GM23338 (cell line): Measurements from ENCODE around the gene MSANTD1. TPM values are rescaled to one million over a fixed set of nuclear protein-coding genes. Genes with fewer than 3 reads are reported as not detected.

Experiments
- ATAC-seq: fragments of 200-7000 bp; cut with Tn5 transposase; 3 replicates; pipeline ENCODE4 v1.9.1; 2020
- DNase-seq: peaks from one replicate; pipeline ENCODE4 v3.0.0-alpha.2; 2015; ENCODE audit warnings: low spot score
- H2AFZ ChIP-seq: fragments of 200-600 bp; sonication (generic); 2 replicates; pipeline ENCODE4 v1.8.0; 2016; ENCODE audit warnings: antibody characterized with exemption, mild to moderate bottlenecking, moderate library complexity
- H3F3A ChIP-seq: fragments of 200-600 bp; sonication (generic); replicated peaks from 2 replicates; pipeline ENCODE4 v1.8.0; 2017; ENCODE audit warnings: antibody characterized with exemption, mixed run types, low read depth
- H3K27ac ChIP-seq: fragments of 200-600 bp; sonication (generic); 2 replicates; pipeline ENCODE4 v1.6.1; 2016; ENCODE audit warnings: low read depth
- H3K27me3 ChIP-seq: fragments of 200-600 bp; sonication (generic); 2 replicates; pipeline ENCODE4 v1.8.0; 2016; ENCODE audit warnings: mild to moderate bottlenecking, mixed run types, moderate library complexity; ENCODE audit not compliant: insufficient read depth
- H3K36me3 ChIP-seq: fragments of 200-600 bp; sonication (generic); 2 replicates; pipeline ENCODE4 v1.8.0; 2016; ENCODE audit warnings: mild to moderate bottlenecking; ENCODE audit not compliant: insufficient read depth
- H3K4me1 ChIP-seq: fragments of 200-600 bp; sonication (generic); 2 replicates; pipeline ENCODE4 v1.8.0; 2016; ENCODE audit warnings: mild to moderate bottlenecking, moderate library complexity; ENCODE audit not compliant: insufficient read depth
- H3K4me2 ChIP-seq: fragments of 200-600 bp; sonication (generic); 2 replicates; pipeline ENCODE4 v1.7.1; 2017; ENCODE audit warnings: mixed run types
- H3K4me3 ChIP-seq: fragments of 200-600 bp; sonication (generic); 2 replicates; pipeline ENCODE4 v1.6.1; 2016; ENCODE audit warnings: mixed run types
- H3K79me2 ChIP-seq: fragments of 200-600 bp; sonication (generic); replicated peaks from 2 replicates; pipeline ENCODE4 v1.8.0; 2017; ENCODE audit warnings: mild to moderate bottlenecking; ENCODE audit not compliant: insufficient read depth
- H3K9me2 ChIP-seq: fragments of 200-600 bp; sonication (generic); 2 replicates; pipeline ENCODE4 v1.8.0; 2017; ENCODE audit not compliant: insufficient read depth
- H4K20me1 ChIP-seq: fragments of 200-600 bp; sonication (generic); replicated peaks from 2 replicates; pipeline ENCODE4 v1.8.0; 2017; ENCODE audit warnings: mild to moderate bottlenecking; ENCODE audit not compliant: insufficient read depth
- H3K27ac Mint-ChIP-seq: 2 replicates; pipeline ENCODE4 v1.8.0; 2020; ENCODE audit warnings: inconsistent platforms, mild to moderate bottlenecking, moderate library complexity, mixed read lengths
- H3K27me3 Mint-ChIP-seq: 3 replicates; pipeline ENCODE4 v1.8.0; 2022; ENCODE audit warnings: low read depth, mild to moderate bottlenecking, moderate library complexity, mixed read lengths, inconsistent platforms; ENCODE audit not compliant: insufficient read depth, poor library complexity
- H3K36me3 Mint-ChIP-seq: 3 replicates; pipeline ENCODE4 v1.8.0; 2021; ENCODE audit warnings: low read depth, mild to moderate bottlenecking, inconsistent platforms, moderate library complexity, mixed read lengths
- H3K4me1 Mint-ChIP-seq: 3 replicates; pipeline ENCODE4 v1.8.0; 2020; ENCODE audit warnings: mild to moderate bottlenecking, inconsistent platforms, mixed read lengths
- H3K4me3 Mint-ChIP-seq: 3 replicates; pipeline ENCODE4 v1.8.0; 2021; ENCODE audit warnings: moderate library complexity, mild to moderate bottlenecking, inconsistent platforms, mixed read lengths
- H3K9me3 Mint-ChIP-seq: 3 replicates; pipeline ENCODE4 v1.8.0; 2020; ENCODE audit warnings: moderate library complexity, mild to moderate bottlenecking, inconsistent platforms, mixed read lengths
- CREB1 ChIP-seq: fragments of 250-450 bp; sonication (Bioruptor Pico); IDR thresholded peaks from 2 replicates; pipeline ENCODE4 v1.5.0; 2020; ENCODE audit warnings: low read depth, mild to moderate bottlenecking, moderate library complexity
- CTCF ChIP-seq, 2 experiments: fragments of 200-600 bp in 1 of 2; sonication (generic) in 1 of 2; conservative IDR thresholded peaks; 2 replicates each; pipeline versions ENCODE4 v1.5.1 to v1.6.1; 2016 to 2017; ENCODE audit warnings: antibody characterized with exemption in 2 of 2, low read depth in 2 of 2, mild to moderate bottlenecking in 2 of 2, moderate library complexity in 1 of 2
- ETS1 ChIP-seq: IDR thresholded peaks from 2 replicates; pipeline ENCODE4 v1.6.1; 2016; ENCODE audit warnings: antibody characterized with exemption
- EZH2 ChIP-seq: fragments of 200-600 bp; sonication (generic); IDR thresholded peaks from one replicate; pipeline ENCODE4 v1.8.0; 2017; ENCODE audit warnings: antibody characterized with exemption, mild to moderate bottlenecking, low read depth; ENCODE audit not compliant: unreplicated experiment
- POLR2AphosphoS5 ChIP-seq: IDR thresholded peaks from 2 replicates; pipeline ENCODE4 v1.6.1; 2016; ENCODE audit warnings: antibody characterized with exemption, low read depth
- polyA plus RNA-seq: library from polyadenylated mRNA; unstranded; fragments of >200 nt; fragmentation: Nextera tagmentation; extraction: Ambion mirVana; gene quantifications from 2 replicates; pipeline ENCODE4 v1.2.1, GENCODE V29; 2016
- total RNA-seq: library from RNA; depleted of rRNA; stranded (reverse); fragments of >200 nt; shearing (Covaris generic); gene quantifications from 2 replicates; pipeline ENCODE4 v1.2.3, GENCODE V29; 2014
- TF ChIP-seq, protein P1 (sequence below): fragments of 250-450 bp; sonication (Bioruptor Pico); IDR thresholded peaks from 2 replicates; pipeline ENCODE4 v1.5.0; 2020; ENCODE audit warnings: mild to moderate bottlenecking, moderate library complexity

MSANTD1 gene
- total and polyA plus RNA-seq, 2 experiments from 2014 or later = 0.29 to 1.0 TPM

DNA sequence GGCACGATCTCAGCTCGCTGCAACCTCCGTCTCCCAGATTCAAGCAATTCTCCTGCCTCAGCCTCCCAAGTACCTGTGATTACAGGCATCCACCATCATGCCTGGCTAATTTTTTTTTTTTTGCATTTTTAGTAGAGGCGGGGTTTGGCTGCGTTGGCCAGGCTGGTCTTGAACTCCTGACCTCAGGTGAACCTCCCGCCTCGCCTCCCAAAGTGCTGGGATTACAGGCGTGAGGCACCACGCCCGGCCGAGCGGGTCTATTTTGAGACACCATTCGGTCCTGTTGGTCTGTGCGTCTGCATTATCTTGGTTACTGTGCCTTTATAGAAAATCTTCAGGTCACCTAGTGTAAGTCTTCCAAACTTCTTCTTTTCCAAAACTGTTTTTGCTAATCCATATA is 22.2 kb downstream of the MSANTD1 start:
- Histone ChIP-seq H3K79me2 (no peaks in the 10 kb centered on the region), H3K4me3 (no peak overlapping the region), H3K4me1 (no peaks in the 10 kb centered on the region), H3K4me2 (no peak overlapping the region), H3K27ac (no peak overlapping the region), H3K36me3 (no peaks in the 10 kb centered on the region), H3K9me2 (no peaks in the 10 kb centered on the region), H3K27me3 (no peaks in the 10 kb centered on the region), H2AFZ (no peak overlapping the region), H4K20me1 (no peaks in the 10 kb centered on the region), H3F3A (no peaks in the 10 kb centered on the region)
- H3K27me3 Mint-ChIP-seq = no peaks in the 10 kb centered on the region
- TF ChIP-seq CTCF (conservative IDR thresholded peaks at IDR 0.05; ENCODE audit: low read depth in 2 of 2) (no peak), POLR2AphosphoS5 (no peak)
- no peak overlapping the region for H3K27ac Mint-ChIP-seq
- DNase-seq (no peak), ATAC-seq (no peak)
- H3K9me3 Mint-ChIP-seq = no peaks in the 10 kb centered on the region
- H3K36me3 Mint-ChIP-seq = no peaks in the 10 kb centered on the region
- H3K4me3 Mint-ChIP-seq = no peak overlapping the region
- H3K4me1 Mint-ChIP-seq = peaks cover 12% of the 10 kb centered on the region

DNA sequence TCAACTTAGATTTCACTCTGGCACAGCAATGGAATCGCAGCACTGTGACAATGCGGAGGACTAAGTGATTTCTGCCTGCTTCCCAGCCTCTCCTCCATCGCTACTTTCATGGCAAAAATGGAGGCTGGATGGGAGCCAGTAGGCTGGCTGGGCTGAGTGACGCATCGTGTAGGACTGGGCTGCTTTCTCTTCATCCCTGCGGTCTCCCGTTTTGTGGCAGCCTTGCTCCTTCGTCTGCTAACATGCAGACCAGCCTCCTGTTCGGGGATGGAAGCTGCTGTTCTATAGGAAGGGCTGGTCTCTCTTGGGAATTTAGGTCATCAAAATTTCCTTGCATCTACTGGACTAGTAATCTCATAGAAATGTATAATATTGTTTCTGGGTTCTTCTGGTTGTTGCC is 28.0 kb downstream of the MSANTD1 start:
- H3K4me3 ChIP-seq = no peak overlapping the region
- H3K4me1 ChIP-seq = no peaks in the 10 kb centered on the region
- no peaks in the 10 kb centered on the region for H3K36me3 ChIP-seq
- H3K36me3 Mint-ChIP-seq = peaks cover 2% of the 10 kb centered on the region; the same call in 1 of the 3 replicates
- H3K27me3 Mint-ChIP-seq = peaks cover 4% of the 10 kb centered on the region
- no peaks in the 10 kb centered on the region for H3K9me2 ChIP-seq
- H3K27me3 ChIP-seq = no peaks in the 10 kb centered on the region
- H3K4me3 Mint-ChIP-seq = no peak overlapping the region
- no peak overlapping the region for H3K27ac ChIP-seq
- no peaks in the 10 kb centered on the region for H3K4me1 Mint-ChIP-seq
- DNase-seq (no peak), ATAC-seq (no peak)
- no peak for TF ChIP-seq ETS1
- no peaks in the 10 kb centered on the region for H3K79me2 ChIP-seq
- no peak overlapping the region for H3K4me2 ChIP-seq
- H3K9me3 Mint-ChIP-seq = peaks cover 10% of the 10 kb centered on the region; the same call in 2 of the 3 replicates
- no peak overlapping the region for H2AFZ ChIP-seq
- H3K27ac Mint-ChIP-seq = no peak overlapping the region
- no peaks in the 10 kb centered on the region for H4K20me1 ChIP-seq
- H3F3A ChIP-seq = no peaks in the 10 kb centered on the region

GRCh38 chr4:3280466-3280865 is 31.5 kb downstream of the MSANTD1 start:
- DNase-seq = no peak
- H3K4me3 ChIP-seq = no peak overlapping the region
- H3K27ac ChIP-seq = no peak overlapping the region
- H3K27ac Mint-ChIP-seq = no peak overlapping the region
- H3K9me2 ChIP-seq = no peaks in the 10 kb centered on the region
- no peaks in the 10 kb centered on the region for H3K36me3 ChIP-seq
- H3K27me3 ChIP-seq = no peaks in the 10 kb centered on the region
- no peaks in the 10 kb centered on the region for H3K4me1 Mint-ChIP-seq
- H3K36me3 Mint-ChIP-seq = peaks cover 2% of the 10 kb centered on the region; the same call in 2 of the 3 replicates
- ATAC-seq = no peak
- H3K9me3 Mint-ChIP-seq = peaks cover 16% of the 10 kb centered on the region; the same call in 2 of the 3 replicates
- H2AFZ ChIP-seq = no peak overlapping the region
- no peaks in the 10 kb centered on the region for H3K4me1 ChIP-seq
- no peak overlapping the region for H3K4me2 ChIP-seq
- H3K27me3 Mint-ChIP-seq = peaks cover 6% of the 10 kb centered on the region
- H4K20me1 ChIP-seq = no peaks in the 10 kb centered on the region
- no peaks in the 10 kb centered on the region for H3F3A ChIP-seq
- H3K4me3 Mint-ChIP-seq = no peak overlapping the region
- H3K79me2 ChIP-seq = no peaks in the 10 kb centered on the region
- TF ChIP-seq CREB1 (CRISPR knock-in tag) (no peak), EZH2 (no peak)
- TF ChIP-seq, protein P1, sequence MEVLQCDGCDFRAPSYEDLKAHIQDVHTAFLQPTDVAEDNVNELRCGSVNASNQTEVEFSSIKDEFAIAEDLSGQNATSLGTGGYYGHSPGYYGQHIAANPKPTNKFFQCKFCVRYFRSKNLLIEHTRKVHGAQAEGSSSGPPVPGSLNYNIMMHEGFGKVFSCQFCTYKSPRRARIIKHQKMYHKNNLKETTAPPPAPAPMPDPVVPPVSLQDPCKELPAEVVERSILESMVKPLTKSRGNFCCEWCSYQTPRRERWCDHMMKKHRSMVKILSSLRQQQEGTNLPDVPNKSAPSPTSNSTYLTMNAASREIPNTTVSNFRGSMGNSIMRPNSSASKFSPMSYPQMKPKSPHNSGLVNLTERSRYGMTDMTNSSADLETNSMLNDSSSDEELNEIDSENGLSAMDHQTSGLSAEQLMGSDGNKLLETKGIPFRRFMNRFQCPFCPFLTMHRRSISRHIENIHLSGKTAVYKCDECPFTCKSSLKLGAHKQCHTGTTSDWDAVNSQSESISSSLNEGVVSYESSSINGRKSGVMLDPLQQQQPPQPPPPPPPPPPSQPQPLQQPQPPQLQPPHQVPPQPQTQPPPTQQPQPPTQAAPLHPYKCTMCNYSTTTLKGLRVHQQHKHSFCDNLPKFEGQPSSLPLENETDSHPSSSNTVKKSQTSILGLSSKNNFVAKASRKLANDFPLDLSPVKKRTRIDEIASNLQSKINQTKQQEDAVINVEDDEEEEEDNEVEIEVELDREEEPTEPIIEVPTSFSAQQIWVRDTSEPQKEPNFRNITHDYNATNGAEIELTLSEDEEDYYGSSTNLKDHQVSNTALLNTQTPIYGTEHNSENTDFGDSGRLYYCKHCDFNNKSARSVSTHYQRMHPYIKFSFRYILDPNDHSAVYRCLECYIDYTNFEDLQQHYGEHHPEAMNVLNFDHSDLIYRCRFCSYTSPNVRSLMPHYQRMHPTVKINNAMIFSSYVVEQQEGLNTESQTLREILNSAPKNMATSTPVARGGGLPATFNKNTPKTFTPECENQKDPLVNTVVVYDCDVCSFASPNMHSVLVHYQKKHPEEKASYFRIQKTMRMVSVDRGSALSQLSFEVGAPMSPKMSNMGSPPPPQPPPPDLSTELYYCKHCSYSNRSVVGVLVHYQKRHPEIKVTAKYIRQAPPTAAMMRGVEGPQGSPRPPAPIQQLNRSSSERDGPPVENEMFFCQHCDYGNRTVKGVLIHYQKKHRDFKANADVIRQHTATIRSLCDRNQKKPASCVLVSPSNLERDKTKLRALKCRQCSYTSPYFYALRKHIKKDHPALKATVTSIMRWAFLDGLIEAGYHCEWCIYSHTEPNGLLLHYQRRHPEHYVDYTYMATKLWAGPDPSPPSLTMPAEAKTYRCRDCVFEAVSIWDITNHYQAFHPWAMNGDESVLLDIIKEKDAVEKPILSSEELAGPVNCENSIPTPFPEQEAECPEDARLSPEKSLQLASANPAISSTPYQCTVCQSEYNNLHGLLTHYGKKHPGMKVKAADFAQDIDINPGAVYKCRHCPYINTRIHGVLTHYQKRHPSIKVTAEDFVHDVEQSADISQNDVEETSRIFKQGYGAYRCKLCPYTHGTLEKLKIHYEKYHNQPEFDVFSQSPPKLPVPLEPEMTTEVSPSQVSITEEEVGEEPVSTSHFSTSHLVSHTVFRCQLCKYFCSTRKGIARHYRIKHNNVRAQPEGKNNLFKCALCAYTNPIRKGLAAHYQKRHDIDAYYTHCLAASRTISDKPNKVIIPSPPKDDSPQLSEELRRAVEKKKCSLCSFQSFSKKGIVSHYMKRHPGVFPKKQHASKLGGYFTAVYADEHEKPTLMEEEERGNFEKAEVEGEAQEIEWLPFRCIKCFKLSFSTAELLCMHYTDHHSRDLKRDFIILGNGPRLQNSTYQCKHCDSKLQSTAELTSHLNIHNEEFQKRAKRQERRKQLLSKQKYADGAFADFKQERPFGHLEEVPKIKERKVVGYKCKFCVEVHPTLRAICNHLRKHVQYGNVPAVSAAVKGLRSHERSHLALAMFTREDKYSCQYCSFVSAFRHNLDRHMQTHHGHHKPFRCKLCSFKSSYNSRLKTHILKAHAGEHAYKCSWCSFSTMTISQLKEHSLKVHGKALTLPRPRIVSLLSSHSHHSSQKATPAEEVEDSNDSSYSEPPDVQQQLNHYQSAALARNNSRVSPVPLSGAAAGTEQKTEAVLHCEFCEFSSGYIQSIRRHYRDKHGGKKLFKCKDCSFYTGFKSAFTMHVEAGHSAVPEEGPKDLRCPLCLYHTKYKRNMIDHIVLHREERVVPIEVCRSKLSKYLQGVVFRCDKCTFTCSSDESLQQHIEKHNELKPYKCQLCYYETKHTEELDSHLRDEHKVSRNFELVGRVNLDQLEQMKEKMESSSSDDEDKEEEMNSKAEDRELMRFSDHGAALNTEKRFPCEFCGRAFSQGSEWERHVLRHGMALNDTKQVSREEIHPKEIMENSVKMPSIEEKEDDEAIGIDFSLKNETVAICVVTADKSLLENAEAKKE (CRISPR knock-in tag) = no peak
